ENCODE measurements around the gene SELENOS.

GRCh38 chr15:101244036-101244781, 33.1 kb downstream of the SELENOS start:
- TF ChIP-seq, protein P1, sequence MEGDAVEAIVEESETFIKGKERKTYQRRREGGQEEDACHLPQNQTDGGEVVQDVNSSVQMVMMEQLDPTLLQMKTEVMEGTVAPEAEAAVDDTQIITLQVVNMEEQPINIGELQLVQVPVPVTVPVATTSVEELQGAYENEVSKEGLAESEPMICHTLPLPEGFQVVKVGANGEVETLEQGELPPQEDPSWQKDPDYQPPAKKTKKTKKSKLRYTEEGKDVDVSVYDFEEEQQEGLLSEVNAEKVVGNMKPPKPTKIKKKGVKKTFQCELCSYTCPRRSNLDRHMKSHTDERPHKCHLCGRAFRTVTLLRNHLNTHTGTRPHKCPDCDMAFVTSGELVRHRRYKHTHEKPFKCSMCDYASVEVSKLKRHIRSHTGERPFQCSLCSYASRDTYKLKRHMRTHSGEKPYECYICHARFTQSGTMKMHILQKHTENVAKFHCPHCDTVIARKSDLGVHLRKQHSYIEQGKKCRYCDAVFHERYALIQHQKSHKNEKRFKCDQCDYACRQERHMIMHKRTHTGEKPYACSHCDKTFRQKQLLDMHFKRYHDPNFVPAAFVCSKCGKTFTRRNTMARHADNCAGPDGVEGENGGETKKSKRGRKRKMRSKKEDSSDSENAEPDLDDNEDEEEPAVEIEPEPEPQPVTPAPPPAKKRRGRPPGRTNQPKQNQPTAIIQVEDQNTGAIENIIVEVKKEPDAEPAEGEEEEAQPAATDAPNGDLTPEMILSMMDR (IDR thresholded peaks at IDR 0.05), result no peak
- no peak for TF ChIP-seq POLR2A (IDR thresholded peaks at IDR 0.05)
